Retinal pigment epithelial cell (primary cell): ENCODE results near the gene VSTM2A.

ENCODE experiments used
- DNase-seq: peaks from one replicate; pipeline ENCODE4 v3.0.0-alpha.2; 2010; ENCODE audit warnings: low read depth
- H3K4me3 ChIP-seq: 2 replicates; pipeline ENCODE4 v1.5.1; 2011; ENCODE audit warnings: mild to moderate bottlenecking, low read length, control low read depth, moderate library complexity
- CTCF ChIP-seq: conservative IDR thresholded peaks from 2 replicates; pipeline ENCODE4 v1.5.1; 2011; ENCODE audit warnings: low read depth, low read length, control low read depth, inconsistent platforms

VSTM2A gene

GRCh38 chr7:54560198-54560597 lies 18.0 kb downstream of the VSTM2A start:
- DNase-seq = no peak
- no peak for TF ChIP-seq CTCF

GRCh38 chr7:54560723-54561122 lies 18.5 kb downstream of the VSTM2A start:
- DNase-seq = no peak
- no peak overlapping the region for H3K4me3 ChIP-seq
- TF ChIP-seq CTCF = no peak

More at GRCh38 chr7:54560198-54560597, 18.0 kb downstream of the VSTM2A start:
- H3K4me3 ChIP-seq = no peak overlapping the region

GRCh38 chr7:54563329-54563916 lies 21.2 kb downstream of the VSTM2A start:
- TF ChIP-seq CTCF = no peak
- no peak for DNase-seq
- H3K4me3 ChIP-seq = no peak overlapping the region

- no peak overlapping the region for H3K4me3 ChIP-seq
- no peak for TF ChIP-seq CTCF
- DNase-seq = no peak
These were observed 23.3 kb downstream of the VSTM2A start for GRCh38 chr7:54565432-54565831.

- DNase-seq = no peak
- no peak overlapping the region for H3K4me3 ChIP-seq
- no peak for TF ChIP-seq CTCF
These were observed 39.3 kb downstream of the VSTM2A start for GRCh38 chr7:54581511-54581910.

- DNase-seq = no peak
These were observed 49.5 kb downstream of the VSTM2A start for GRCh38 chr7:54591404-54592386.

More at GRCh38 chr7:54591404-54592386, 49.5 kb downstream of the VSTM2A start:
- H3K4me3 ChIP-seq = no peak overlapping the region
- TF ChIP-seq CTCF = no peak
